PFSK-1 (cell line): Measurements from ENCODE around the gene MRPL21.

Experiments
- FOXP2 ChIP-seq: optimal IDR thresholded peaks from 2 replicates; pipeline ENCODE3; 2011; ENCODE audit warnings: borderline replicate concordance, control low read depth, inconsistent platforms; ENCODE audit not compliant: insufficient read depth; ENCODE audit errors: extremely low read length, extremely low read depth
- POLR2AphosphoS5 ChIP-seq: IDR thresholded peaks from 2 replicates; pipeline ENCODE4 v1.6.1; 2012; ENCODE audit warnings: low read depth, mild to moderate bottlenecking, control low read depth, low read length, moderate library complexity
- REST ChIP-seq, 2 experiments: IDR thresholded peaks; 2 replicates each; pipeline versions ENCODE4 v1.6.1 to v1.8.0; 2011 to 2012; ENCODE audit warnings: low read depth in 2 of 2, low read length in 2 of 2, control low read depth in 1 of 2, inconsistent platforms in 1 of 2, mild to moderate bottlenecking in 1 of 2, moderate library complexity in 1 of 2; ENCODE audit not compliant: insufficient read depth in 1 of 2
- SIN3A ChIP-seq: IDR thresholded peaks from 2 replicates; pipeline ENCODE4 v1.6.1; 2012; ENCODE audit warnings: mild to moderate bottlenecking, low read length, moderate library complexity, borderline replicate concordance; ENCODE audit not compliant: insufficient read depth
- TAF1 ChIP-seq: IDR thresholded peaks from 2 replicates; pipeline ENCODE4 v1.6.1; 2012; ENCODE audit warnings: low read length, control low read depth, borderline replicate concordance; ENCODE audit not compliant: insufficient read depth

MRPL21 gene

GRCh38 chr11:68934666-68935065, 31.0 kb upstream of the MRPL21 start:
- no peak for TF ChIP-seq TAF1
- no peak for TF ChIP-seq POLR2AphosphoS5
- TF ChIP-seq FOXP2, result no peak
- no peak for TF ChIP-seq SIN3A
- TF ChIP-seq REST (IDR thresholded peaks at IDR 0.05; ENCODE audit: insufficient read depth in 1 of 2, low read depth in 2 of 2, low read length in 2 of 2), result no peak

- no peak for TF ChIP-seq POLR2AphosphoS5
- TF ChIP-seq REST (IDR thresholded peaks at IDR 0.05; ENCODE audit: insufficient read depth in 1 of 2, low read depth in 2 of 2, low read length in 2 of 2), result no peak
- no peak for TF ChIP-seq FOXP2
- no peak for TF ChIP-seq SIN3A
- TF ChIP-seq TAF1, result no peak
Observed at GRCh38 chr11:68934321-68934645, 30.7 kb upstream of the MRPL21 start.

GRCh38 chr11:68933605-68934320, 30.1 kb upstream of the MRPL21 start:
- TF ChIP-seq TAF1, result no peak
- no peak for TF ChIP-seq SIN3A
- no peak for TF ChIP-seq POLR2AphosphoS5
- no peak for TF ChIP-seq FOXP2
- TF ChIP-seq REST (IDR thresholded peaks at IDR 0.05; ENCODE audit: insufficient read depth in 1 of 2, low read depth in 2 of 2, low read length in 2 of 2), result no peak

GRCh38 chr11:68932933-68933577, 29.4 kb upstream of the MRPL21 start:
- TF ChIP-seq FOXP2 (no peak), POLR2AphosphoS5 (no peak)

GRCh38 chr11:68932358-68932757, 28.7 kb upstream of the MRPL21 start:
- TF ChIP-seq FOXP2, result no peak
- no peak for TF ChIP-seq TAF1
- TF ChIP-seq POLR2AphosphoS5, result no peak
- TF ChIP-seq REST (IDR thresholded peaks at IDR 0.05; ENCODE audit: insufficient read depth in 1 of 2, low read depth in 2 of 2, low read length in 2 of 2), result no peak
- no peak for TF ChIP-seq SIN3A
